ENCODE results near the gene UGT8.

The UGT8 gene

DNA sequence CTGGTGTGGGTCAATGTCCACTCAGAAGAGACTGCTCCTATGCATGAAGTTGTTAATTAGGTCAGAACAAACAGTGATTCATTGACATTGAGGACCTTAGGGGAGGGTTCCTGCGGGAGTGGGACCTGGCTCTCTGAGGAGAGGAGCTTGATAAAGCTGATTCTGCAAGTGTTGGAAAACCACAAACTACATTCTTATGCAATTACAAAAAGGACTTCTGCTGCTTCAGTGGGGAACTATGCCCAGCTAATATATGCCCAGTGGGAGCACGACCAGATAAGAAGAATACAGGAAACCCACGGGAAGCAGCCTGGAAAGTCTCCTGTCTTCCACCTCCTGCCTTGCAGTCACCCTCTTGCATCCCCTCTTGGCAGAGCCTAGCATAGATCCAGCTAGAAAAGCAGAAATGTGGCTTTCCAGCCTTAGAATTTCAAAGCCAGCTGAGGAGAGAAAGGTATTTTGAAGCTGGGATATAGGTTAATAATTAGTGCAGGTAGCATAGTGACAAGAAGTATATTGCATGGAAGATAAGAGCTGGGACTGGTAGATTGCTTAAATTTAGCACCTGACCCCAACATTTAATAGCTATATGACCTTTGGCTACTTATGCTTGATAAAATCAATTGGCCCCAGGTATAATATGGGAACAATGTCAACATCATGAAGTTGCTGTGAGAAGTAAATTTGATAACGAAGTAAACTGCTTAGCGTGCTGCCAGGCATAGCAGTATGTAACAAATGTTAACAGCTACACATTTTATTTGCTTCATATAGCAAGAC lies 34.9 kb upstream of the UGT8 start:
- H3K27ac ChIP-seq (ENCODE audit: extremely low read depth, low read depth, low read length): no peak overlapping the region
- ChIA-PET CTCF (interaction anchor here (0.5 kb wide), 1 partner anchor 150 kb away, joined by 3 read pairs; no protein-coding TSS in a partner anchor), POLR2A (no interaction called here)
- H3K4me1 ChIP-seq (ENCODE audit: control insufficient read depth, insufficient read depth, low read length): no peaks in the 10 kb centered on the region
- TF ChIP-seq, protein P1, sequence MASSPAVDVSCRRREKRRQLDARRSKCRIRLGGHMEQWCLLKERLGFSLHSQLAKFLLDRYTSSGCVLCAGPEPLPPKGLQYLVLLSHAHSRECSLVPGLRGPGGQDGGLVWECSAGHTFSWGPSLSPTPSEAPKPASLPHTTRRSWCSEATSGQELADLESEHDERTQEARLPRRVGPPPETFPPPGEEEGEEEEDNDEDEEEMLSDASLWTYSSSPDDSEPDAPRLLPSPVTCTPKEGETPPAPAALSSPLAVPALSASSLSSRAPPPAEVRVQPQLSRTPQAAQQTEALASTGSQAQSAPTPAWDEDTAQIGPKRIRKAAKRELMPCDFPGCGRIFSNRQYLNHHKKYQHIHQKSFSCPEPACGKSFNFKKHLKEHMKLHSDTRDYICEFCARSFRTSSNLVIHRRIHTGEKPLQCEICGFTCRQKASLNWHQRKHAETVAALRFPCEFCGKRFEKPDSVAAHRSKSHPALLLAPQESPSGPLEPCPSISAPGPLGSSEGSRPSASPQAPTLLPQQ (tag by site-specific recombination; IDR thresholded peaks at IDR 0.05): no peak
- TF ChIP-seq ZIC2 (tag by site-specific recombination; IDR thresholded peaks at IDR 0.05) (peak; percentile 79), BCL11B (tag by site-specific recombination; IDR thresholded peaks at IDR 0.05; ENCODE audit: low read depth) (no peak), ZNF837 (tag by site-specific recombination; IDR thresholded peaks at IDR 0.05) (no peak)
- TF ChIP-seq, protein P2, sequence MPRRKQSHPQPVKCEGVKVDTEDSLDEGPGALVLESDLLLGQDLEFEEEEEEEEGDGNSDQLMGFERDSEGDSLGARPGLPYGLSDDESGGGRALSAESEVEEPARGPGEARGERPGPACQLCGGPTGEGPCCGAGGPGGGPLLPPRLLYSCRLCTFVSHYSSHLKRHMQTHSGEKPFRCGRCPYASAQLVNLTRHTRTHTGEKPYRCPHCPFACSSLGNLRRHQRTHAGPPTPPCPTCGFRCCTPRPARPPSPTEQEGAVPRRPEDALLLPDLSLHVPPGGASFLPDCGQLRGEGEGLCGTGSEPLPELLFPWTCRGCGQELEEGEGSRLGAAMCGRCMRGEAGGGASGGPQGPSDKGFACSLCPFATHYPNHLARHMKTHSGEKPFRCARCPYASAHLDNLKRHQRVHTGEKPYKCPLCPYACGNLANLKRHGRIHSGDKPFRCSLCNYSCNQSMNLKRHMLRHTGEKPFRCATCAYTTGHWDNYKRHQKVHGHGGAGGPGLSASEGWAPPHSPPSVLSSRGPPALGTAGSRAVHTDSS (tag by site-specific recombination; IDR thresholded peaks at IDR 0.05): no peak
- H3K4me3 ChIP-seq (ENCODE audit: low read depth, low read length): no peak overlapping the region
- no peaks in the 10 kb centered on the region for H3K36me3 ChIP-seq (ENCODE audit: control insufficient read depth in 2 of 2, insufficient read depth in 1 of 2, low read length in 2 of 2)
- H3K9me3 ChIP-seq (ENCODE audit: control insufficient read depth, insufficient read depth, low read depth, low read length): no peaks in the 10 kb centered on the region

DNA sequence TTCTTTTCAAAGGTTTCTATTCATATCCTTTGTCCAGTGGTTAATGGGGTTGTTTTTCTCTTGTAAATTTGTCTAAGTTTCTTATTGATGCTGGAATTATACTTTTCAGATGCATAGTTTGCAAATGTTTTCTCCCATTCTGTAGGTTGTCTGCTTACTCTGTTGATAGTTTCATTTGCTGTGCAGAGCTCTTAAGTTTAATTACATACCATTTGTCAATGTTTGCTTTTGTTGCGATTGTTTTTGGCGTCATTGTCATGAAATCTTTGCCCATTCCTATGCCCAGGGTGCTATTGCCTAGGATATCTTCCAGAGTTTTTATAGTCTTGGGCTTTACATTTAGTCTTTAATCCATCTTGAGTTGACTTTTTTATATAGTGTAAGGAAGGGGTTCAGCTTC lies 21.2 kb upstream of the UGT8 start:
- Histone ChIP-seq H3K9me3 (ENCODE audit: control insufficient read depth, insufficient read depth, low read depth, low read length) (no peaks in the 10 kb centered on the region), H3K4me3 (ENCODE audit: low read depth, low read length) (no peak overlapping the region), H3K36me3 (ENCODE audit: control insufficient read depth in 2 of 2, insufficient read depth in 1 of 2, low read length in 2 of 2) (no peaks in the 10 kb centered on the region), H3K27ac (ENCODE audit: extremely low read depth, low read depth, low read length) (no peak overlapping the region), H3K4me1 (ENCODE audit: control insufficient read depth, insufficient read depth, low read length) (no peaks in the 10 kb centered on the region)
- POLR2A ChIA-PET: no interaction called here
- TF ChIP-seq ZNF560 (tag by site-specific recombination; IDR thresholded peaks at IDR 0.05; ENCODE audit: borderline replicate concordance): no peak
- no peak for TF ChIP-seq ZBTB17 (tag by site-specific recombination; IDR thresholded peaks at IDR 0.05)
- no peak for TF ChIP-seq ZBTB1 (tag by site-specific recombination; IDR thresholded peaks at IDR 0.05)
- no peak for TF ChIP-seq ZNF548 (tag by site-specific recombination; IDR thresholded peaks at IDR 0.05)
- TF ChIP-seq ZSCAN16 (tag by site-specific recombination; IDR thresholded peaks at IDR 0.05): no peak
- no peak for TF ChIP-seq ZXDB (tag by site-specific recombination; IDR thresholded peaks at IDR 0.05)
- TF ChIP-seq, protein P3, sequence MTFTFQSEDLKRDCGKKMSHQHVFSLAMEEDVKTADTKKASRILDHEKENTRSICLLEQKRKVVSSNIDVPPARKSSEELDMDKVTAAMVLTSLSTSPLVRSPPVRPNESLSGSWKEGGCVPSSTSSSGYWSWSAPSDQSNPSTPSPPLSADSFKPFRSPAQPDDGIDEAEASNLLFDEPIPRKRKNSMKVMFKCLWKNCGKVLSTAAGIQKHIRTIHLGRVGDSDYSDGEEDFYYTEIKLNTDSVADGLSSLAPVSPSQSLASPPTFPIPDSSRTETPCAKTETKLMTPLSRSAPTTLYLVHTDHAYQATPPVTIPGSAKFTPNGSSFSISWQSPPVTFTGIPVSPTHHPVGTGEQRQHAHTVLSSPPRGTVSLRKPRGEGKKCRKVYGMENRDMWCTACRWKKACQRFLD (tag by site-specific recombination; IDR thresholded peaks at IDR 0.05): no peak
- no peak for TF ChIP-seq ZNF707 (tag by site-specific recombination; IDR thresholded peaks at IDR 0.05)
- TF ChIP-seq, protein P4, sequence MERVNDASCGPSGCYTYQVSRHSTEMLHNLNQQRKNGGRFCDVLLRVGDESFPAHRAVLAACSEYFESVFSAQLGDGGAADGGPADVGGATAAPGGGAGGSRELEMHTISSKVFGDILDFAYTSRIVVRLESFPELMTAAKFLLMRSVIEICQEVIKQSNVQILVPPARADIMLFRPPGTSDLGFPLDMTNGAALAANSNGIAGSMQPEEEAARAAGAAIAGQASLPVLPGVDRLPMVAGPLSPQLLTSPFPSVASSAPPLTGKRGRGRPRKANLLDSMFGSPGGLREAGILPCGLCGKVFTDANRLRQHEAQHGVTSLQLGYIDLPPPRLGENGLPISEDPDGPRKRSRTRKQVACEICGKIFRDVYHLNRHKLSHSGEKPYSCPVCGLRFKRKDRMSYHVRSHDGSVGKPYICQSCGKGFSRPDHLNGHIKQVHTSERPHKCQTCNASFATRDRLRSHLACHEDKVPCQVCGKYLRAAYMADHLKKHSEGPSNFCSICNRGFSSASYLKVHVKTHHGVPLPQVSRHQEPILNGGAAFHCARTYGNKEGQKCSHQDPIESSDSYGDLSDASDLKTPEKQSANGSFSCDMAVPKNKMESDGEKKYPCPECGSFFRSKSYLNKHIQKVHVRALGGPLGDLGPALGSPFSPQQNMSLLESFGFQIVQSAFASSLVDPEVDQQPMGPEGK (tag by site-specific recombination; IDR thresholded peaks at IDR 0.05): no peak
- no peak for TF ChIP-seq ZBTB21 (tag by site-specific recombination; IDR thresholded peaks at IDR 0.05)
- TF ChIP-seq ZNF837 (tag by site-specific recombination; IDR thresholded peaks at IDR 0.05): no peak
- TF ChIP-seq ZSCAN23 (tag by site-specific recombination; IDR thresholded peaks at IDR 0.05): no peak
- no peak for TF ChIP-seq ZNF174 (tag by site-specific recombination; IDR thresholded peaks at IDR 0.05)
- CTCF ChIA-PET: no interaction called here

All from HEK293 (cell line).